ENCODE data around the gene OPN1MW. TPM values are rescaled to one million over a fixed set of nuclear protein-coding genes. Genes with fewer than 3 reads are reported as not detected.

Gene OPN1MW
- total RNA-seq, 4 donors from 2014 or later = not detected

Other genes with a start within 250 kb of the OPN1MW start
- 10 to 100 TPM; 32.6 to 70.9 (median 51.1) TPM for gene NAA10, start 247.6 kb upstream of the OPN1MW start, total RNA-seq
- gene RENBP, start 238.0 kb upstream of the OPN1MW start, total RNA-seq = 10 to 100 TPM in 1 of 4 donors, 1 to 10 TPM in 2, under 1 TPM in 1; 0.76 to 11.8 (median 4.2) TPM
- gene HCFC1, start 210.8 kb upstream of the OPN1MW start, total RNA-seq = 10 to 100 TPM; 32.6 to 51.6 (median 40.9) TPM
- gene TMEM187, start 209.8 kb upstream of the OPN1MW start, total RNA-seq = 10 to 100 TPM; 10.1 to 21.6 (median 14.4) TPM
- 10 to 100 TPM; 57.5 to 67.4 (median 60.6) TPM for gene IRAK1, start 162.7 kb upstream of the OPN1MW start, total RNA-seq
- gene MECP2, start 84.9 kb upstream of the OPN1MW start, total RNA-seq = 10 to 100 TPM; 30.7 to 34.9 (median 33.6) TPM
- not detected for gene OPN1LW, start 38.4 kb upstream of the OPN1MW start, total RNA-seq
- gene OPN1MW2, start 37.2 kb downstream of the OPN1MW start, total RNA-seq = not detected
- gene OPN1MW3, start 75.0 kb downstream of the OPN1MW start, total RNA-seq = not detected
- 1 to 10 TPM in 2 of 4 donors, not detected in 2; 1.1 to 2.4 TPM for gene TEX28, start 112.5 kb downstream of the OPN1MW start, total RNA-seq
- 1 to 10 TPM in 1 of 4 donors, under 1 TPM in 2, not detected in 1; 0.42 to 1.1 (median 0.46) TPM for gene TKTL1, start 113.2 kb downstream of the OPN1MW start, total RNA-seq
- gene FLNA, start 192.0 kb downstream of the OPN1MW start, total RNA-seq = 100 to 1,000 TPM; 278 to 636 (median 365) TPM
- gene EMD, start 196.7 kb downstream of the OPN1MW start, total RNA-seq = 10 to 100 TPM; 43.4 to 67.0 (median 52.1) TPM
- gene RPL10, start 215.8 kb downstream of the OPN1MW start, total RNA-seq = 1,000 to 10,000 TPM; 3,266 to 8,500 (median 5,564) TPM
- gene DNASE1L1, start 226.7 kb downstream of the OPN1MW start, total RNA-seq = 10 to 100 TPM; 10.5 to 28.5 (median 16.9) TPM
- gene TAFAZZIN, start 228.9 kb downstream of the OPN1MW start, total RNA-seq = 10 to 100 TPM; 34.1 to 89.6 (median 49.0) TPM
- gene ATP6AP1, start 246.1 kb downstream of the OPN1MW start, total RNA-seq = 10 to 100 TPM; 71.0 to 93.5 (median 78.4) TPM

All from lower leg skin (tissue), 4 donors.